Nephron (organoid): ENCODE results near the gene CD300E.

Experiments
- H3K27ac Mint-ChIP-seq, 3 experiments: 2 replicates each; pipeline ENCODE4 v1.8.0; 2020; ENCODE audit warnings: mixed read lengths in 3 of 3, mild to moderate bottlenecking in 2 of 3, moderate library complexity in 1 of 3
- H3K27me3 Mint-ChIP-seq: 2 replicates; pipeline ENCODE4 v1.8.0; 2021; ENCODE audit warnings: low read depth, mild to moderate bottlenecking, moderate library complexity, mixed read lengths
- H3K36me3 Mint-ChIP-seq: 2 replicates; pipeline ENCODE4 v1.8.0; 2020; ENCODE audit warnings: low read depth, mixed read lengths
- H3K4me1 Mint-ChIP-seq: 2 replicates; pipeline ENCODE4 v1.8.0; 2020; ENCODE audit warnings: mixed read lengths
- H3K4me3 Mint-ChIP-seq, 3 experiments: 2 replicates each; pipeline ENCODE4 v1.8.0; 2020; ENCODE audit warnings: mild to moderate bottlenecking in 3 of 3, mixed read lengths in 3 of 3, moderate library complexity in 2 of 3
- H3K9me3 Mint-ChIP-seq: 2 replicates; pipeline ENCODE4 v1.8.0; 2020; ENCODE audit warnings: mixed read lengths
- TF ChIP-seq, protein P1 (sequence below), 3 experiments: fragments of 200-600 bp; sonication (generic); IDR thresholded peaks; one replicate each; pipeline ENCODE4 v1.5.0; 2021; ENCODE audit warnings: antibody characterized with exemption in 3 of 3; ENCODE audit not compliant: unreplicated experiment in 3 of 3

CD300E gene

DNA sequence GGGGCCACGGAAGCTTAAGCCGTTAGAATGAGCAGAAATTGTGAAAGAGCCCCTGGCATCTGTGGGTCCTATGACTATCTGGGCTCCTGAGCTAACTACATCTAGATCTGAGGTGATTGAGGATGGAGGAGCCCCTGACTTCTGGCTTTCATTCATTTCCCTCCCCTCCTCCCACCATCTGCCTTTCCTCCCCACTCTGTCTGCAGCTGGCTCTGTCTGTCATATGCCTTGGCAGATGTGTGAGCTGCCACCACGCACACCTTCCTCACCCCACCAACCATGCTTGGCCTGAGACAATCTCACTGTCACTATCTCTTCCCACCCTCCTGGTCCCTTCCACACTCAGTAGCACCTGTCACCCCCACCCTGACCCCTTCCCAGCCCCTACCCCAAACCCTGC, 5.1 kb downstream of the CD300E start:
- Mint-ChIP-seq H3K27ac (no peak overlapping the region), H3K36me3 (no peaks in the 10 kb centered on the region), H3K4me3 (no peak overlapping the region), H3K27me3 (peaks cover 67% of the 10 kb centered on the region), H3K9me3 (no peaks in the 10 kb centered on the region), H3K4me1 (no peaks in the 10 kb centered on the region)
- TF ChIP-seq, protein P1, sequence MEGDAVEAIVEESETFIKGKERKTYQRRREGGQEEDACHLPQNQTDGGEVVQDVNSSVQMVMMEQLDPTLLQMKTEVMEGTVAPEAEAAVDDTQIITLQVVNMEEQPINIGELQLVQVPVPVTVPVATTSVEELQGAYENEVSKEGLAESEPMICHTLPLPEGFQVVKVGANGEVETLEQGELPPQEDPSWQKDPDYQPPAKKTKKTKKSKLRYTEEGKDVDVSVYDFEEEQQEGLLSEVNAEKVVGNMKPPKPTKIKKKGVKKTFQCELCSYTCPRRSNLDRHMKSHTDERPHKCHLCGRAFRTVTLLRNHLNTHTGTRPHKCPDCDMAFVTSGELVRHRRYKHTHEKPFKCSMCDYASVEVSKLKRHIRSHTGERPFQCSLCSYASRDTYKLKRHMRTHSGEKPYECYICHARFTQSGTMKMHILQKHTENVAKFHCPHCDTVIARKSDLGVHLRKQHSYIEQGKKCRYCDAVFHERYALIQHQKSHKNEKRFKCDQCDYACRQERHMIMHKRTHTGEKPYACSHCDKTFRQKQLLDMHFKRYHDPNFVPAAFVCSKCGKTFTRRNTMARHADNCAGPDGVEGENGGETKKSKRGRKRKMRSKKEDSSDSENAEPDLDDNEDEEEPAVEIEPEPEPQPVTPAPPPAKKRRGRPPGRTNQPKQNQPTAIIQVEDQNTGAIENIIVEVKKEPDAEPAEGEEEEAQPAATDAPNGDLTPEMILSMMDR (IDR thresholded peaks at IDR 0.05; ENCODE audit: unreplicated experiment in 3 of 3), result no peak

DNA sequence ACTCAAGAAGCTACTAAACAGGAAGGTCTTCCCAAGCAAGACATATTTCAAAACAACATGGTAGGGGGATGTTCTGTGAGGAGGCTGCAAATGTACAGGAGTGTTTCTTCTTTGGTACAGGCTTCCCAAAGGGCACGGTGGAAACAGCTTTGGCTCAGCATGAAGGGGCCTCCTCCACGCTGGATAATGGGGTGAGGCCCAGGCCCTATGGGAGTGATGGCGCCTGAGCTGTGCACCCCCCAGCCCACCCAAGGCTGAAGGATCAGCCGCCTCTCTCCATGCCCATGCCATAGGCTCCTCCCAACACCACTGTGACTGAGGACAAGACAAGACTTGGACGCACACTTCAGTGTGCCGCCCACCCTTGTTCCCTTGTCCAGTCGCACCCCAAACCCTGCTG, 6.8 kb downstream of the CD300E start:
- Mint-ChIP-seq H3K27ac (no peak overlapping the region), H3K4me3 (no peak overlapping the region), H3K4me1 (no peaks in the 10 kb centered on the region), H3K9me3 (no peaks in the 10 kb centered on the region), H3K36me3 (no peaks in the 10 kb centered on the region), H3K27me3 (peaks cover 50% of the 10 kb centered on the region)
- TF ChIP-seq, protein P1 (IDR thresholded peaks at IDR 0.05; ENCODE audit: unreplicated experiment in 3 of 3), result no peak

DNA sequence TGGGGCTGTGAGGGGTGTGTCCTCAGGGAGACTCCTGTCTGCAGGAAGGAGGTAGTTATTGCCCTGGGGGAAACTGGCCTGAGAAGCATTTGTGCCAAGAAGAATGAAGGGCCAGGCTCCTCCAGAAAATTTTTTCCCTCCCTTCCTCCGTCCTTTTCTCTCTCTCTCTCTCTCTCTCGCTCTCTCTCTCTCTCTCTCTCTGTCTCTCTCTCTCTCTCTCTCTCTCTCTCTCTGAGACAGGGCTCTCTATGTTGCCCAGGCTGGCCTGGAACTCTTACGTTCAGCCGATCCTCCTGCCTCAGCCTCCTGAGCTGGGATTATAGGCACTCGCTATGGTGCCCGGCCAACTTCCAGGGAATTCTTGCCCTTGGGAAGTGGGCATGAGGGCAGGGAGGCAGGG, 11.5 kb downstream of the CD300E start:
- no peaks in the 10 kb centered on the region for H3K36me3 Mint-ChIP-seq
- peaks cover 28% of the 10 kb centered on the region for H3K27me3 Mint-ChIP-seq
- H3K27ac Mint-ChIP-seq, result no peak overlapping the region
- no peak overlapping the region for H3K4me3 Mint-ChIP-seq
- TF ChIP-seq, protein P1 (IDR thresholded peaks at IDR 0.05; ENCODE audit: unreplicated experiment in 3 of 3), result no peak
- no peaks in the 10 kb centered on the region for H3K4me1 Mint-ChIP-seq
- no peaks in the 10 kb centered on the region for H3K9me3 Mint-ChIP-seq

GRCh38 chr17:74610108-74610507, 13.4 kb downstream of the CD300E start:
- H3K27ac Mint-ChIP-seq, result no peak overlapping the region
- H3K9me3 Mint-ChIP-seq, result peaks cover 3% of the 10 kb centered on the region
- H3K4me3 Mint-ChIP-seq, result no peak overlapping the region
- no peaks in the 10 kb centered on the region for H3K4me1 Mint-ChIP-seq
- TF ChIP-seq, protein P1 (IDR thresholded peaks at IDR 0.05; ENCODE audit: unreplicated experiment in 3 of 3), result no peak
- H3K36me3 Mint-ChIP-seq, result no peaks in the 10 kb centered on the region
- H3K27me3 Mint-ChIP-seq, result peaks cover 23% of the 10 kb centered on the region

DNA sequence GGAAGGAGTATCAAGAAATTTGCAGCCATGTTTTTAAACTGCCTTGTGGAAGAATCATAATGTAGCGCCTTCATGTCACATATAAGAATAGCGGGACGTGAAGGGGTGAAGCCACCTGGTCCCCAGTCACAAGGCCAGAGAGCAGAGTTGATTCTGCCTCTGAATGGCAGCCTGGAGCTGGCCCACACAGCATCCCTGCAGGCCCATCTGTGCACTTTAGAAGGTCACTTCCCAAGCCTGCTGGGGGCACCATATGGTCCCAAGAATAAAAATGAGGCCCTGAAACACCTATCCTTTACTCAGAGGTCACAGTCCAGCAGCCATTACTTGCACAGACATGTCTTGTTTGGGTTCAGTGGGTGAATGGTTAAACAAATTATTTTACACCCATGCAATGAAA, 15.0 kb downstream of the CD300E start:
- Mint-ChIP-seq H3K27ac (no peak overlapping the region), H3K36me3 (no peaks in the 10 kb centered on the region), H3K27me3 (peaks cover 21% of the 10 kb centered on the region), H3K9me3 (peaks cover 3% of the 10 kb centered on the region), H3K4me1 (no peaks in the 10 kb centered on the region), H3K4me3 (no peak overlapping the region)
- TF ChIP-seq, protein P1 (IDR thresholded peaks at IDR 0.05; ENCODE audit: unreplicated experiment in 3 of 3), result no peak

DNA sequence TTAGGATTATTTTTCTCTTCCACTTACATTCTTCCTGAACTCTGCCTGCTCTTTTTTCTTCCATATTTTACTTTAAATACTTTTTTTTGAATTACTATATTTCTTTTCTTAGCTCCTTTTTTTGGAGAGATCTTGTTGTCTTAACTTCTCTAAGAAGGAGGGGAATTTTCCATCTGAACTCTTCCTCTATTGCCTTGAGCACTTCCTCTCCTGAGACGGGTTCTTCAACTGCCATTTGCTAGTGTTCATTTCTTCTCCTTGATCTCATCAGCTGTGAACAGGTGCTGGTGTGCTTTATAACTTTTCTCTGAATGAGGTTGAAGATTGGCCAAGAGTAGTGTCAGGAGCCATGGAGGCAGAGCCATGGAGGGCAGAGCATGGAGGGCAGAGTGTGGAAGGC, 16.3 kb downstream of the CD300E start:
- Mint-ChIP-seq H3K27me3 (peaks cover 23% of the 10 kb centered on the region), H3K4me3 (no peak overlapping the region), H3K27ac (no peak overlapping the region), H3K4me1 (no peaks in the 10 kb centered on the region), H3K9me3 (peaks cover 3% of the 10 kb centered on the region), H3K36me3 (no peaks in the 10 kb centered on the region)
- TF ChIP-seq, protein P1 (IDR thresholded peaks at IDR 0.05; ENCODE audit: unreplicated experiment in 3 of 3), result no peak
